DOHH2 (cell line): ENCODE results near the gene STRA6.

Source experiments
- EZH2phosphoT487 ChIP-seq: fragments of 200-600 bp; sonication (generic); IDR thresholded peaks from 2 replicates; pipeline ENCODE4 v1.6.1; 2017; ENCODE audit warnings: borderline replicate concordance, mild to moderate bottlenecking, antibody characterized with exemption, low read length, moderate library complexity, mixed read lengths
- TF ChIP-seq, protein P1 (sequence below): fragments of 200-600 bp; sonication (generic); IDR thresholded peaks from one replicate; pipeline ENCODE4 v1.5.1; 2014; ENCODE audit warnings: antibody characterized with exemption, mild to moderate bottlenecking, low read depth, low read length; ENCODE audit not compliant: poor library complexity, severe bottlenecking

GRCh38 chr15:74226761-74227540 lies 24.4 kb upstream of the STRA6 start:
- TF ChIP-seq, protein P1, sequence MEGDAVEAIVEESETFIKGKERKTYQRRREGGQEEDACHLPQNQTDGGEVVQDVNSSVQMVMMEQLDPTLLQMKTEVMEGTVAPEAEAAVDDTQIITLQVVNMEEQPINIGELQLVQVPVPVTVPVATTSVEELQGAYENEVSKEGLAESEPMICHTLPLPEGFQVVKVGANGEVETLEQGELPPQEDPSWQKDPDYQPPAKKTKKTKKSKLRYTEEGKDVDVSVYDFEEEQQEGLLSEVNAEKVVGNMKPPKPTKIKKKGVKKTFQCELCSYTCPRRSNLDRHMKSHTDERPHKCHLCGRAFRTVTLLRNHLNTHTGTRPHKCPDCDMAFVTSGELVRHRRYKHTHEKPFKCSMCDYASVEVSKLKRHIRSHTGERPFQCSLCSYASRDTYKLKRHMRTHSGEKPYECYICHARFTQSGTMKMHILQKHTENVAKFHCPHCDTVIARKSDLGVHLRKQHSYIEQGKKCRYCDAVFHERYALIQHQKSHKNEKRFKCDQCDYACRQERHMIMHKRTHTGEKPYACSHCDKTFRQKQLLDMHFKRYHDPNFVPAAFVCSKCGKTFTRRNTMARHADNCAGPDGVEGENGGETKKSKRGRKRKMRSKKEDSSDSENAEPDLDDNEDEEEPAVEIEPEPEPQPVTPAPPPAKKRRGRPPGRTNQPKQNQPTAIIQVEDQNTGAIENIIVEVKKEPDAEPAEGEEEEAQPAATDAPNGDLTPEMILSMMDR, result no peak
- no peak for TF ChIP-seq EZH2phosphoT487
